BJ (cell line): ENCODE data around the gene TNS3. TPM values are rescaled to one million over a fixed set of nuclear protein-coding genes. Genes with fewer than 3 reads are reported as not detected.

Experiments used
- CTCF ChIA-PET: fragments of 350-600 bp; formaldehyde crosslinking; extraction: SDS; loops from one replicate; lab custom pipeline; 2021; ENCODE audit warnings: antibody characterized with exemption, inconsistent platforms; lab: Yijun Ruan, JAX
- POLR2A ChIA-PET: fragments of 300-600 bp; sonication (Branson Sonifier 250); formaldehyde crosslinking; extraction: SDS; loops from one replicate; lab custom pipeline; 2021; ENCODE audit warnings: antibody characterized with exemption; lab: Charles Lee
- DNase-seq: peaks from one replicate; pipeline ENCODE4 v3.0.0-alpha.2; 2011; ENCODE audit warnings: low read depth
- H3K27me3 ChIP-seq: 2 replicates; pipeline ENCODE4 v1.6.0; 2011; ENCODE audit warnings: low read length; ENCODE audit not compliant: control insufficient read depth, insufficient read depth
- H3K36me3 ChIP-seq: 2 replicates; pipeline ENCODE4 v1.5.1; 2011; ENCODE audit warnings: low read length; ENCODE audit not compliant: control insufficient read depth, insufficient read depth
- H3K4me3 ChIP-seq: 2 replicates; pipeline ENCODE4 v1.5.1; 2011; ENCODE audit warnings: low read depth, mild to moderate bottlenecking, control low read depth, low read length
- polyA plus RNA-seq: library from polyadenylated mRNA; depleted of rRNA; stranded (reverse); fragments of >200 nt; gene quantifications from 2 replicates; pipeline ENCODE4 v1.2.3, GENCODE V29; 2011
- TF ChIP-seq, protein P1 (sequence below): IDR thresholded peaks from 2 replicates; pipeline ENCODE4 v1.5.1; 2011; ENCODE audit warnings: low read depth, mild to moderate bottlenecking, control low read depth, inconsistent platforms, low read length, moderate library complexity; ENCODE audit not compliant: insufficient read depth

TNS3 gene
- polyA plus RNA-seq, 1 experiment, result 126 TPM

DNA sequence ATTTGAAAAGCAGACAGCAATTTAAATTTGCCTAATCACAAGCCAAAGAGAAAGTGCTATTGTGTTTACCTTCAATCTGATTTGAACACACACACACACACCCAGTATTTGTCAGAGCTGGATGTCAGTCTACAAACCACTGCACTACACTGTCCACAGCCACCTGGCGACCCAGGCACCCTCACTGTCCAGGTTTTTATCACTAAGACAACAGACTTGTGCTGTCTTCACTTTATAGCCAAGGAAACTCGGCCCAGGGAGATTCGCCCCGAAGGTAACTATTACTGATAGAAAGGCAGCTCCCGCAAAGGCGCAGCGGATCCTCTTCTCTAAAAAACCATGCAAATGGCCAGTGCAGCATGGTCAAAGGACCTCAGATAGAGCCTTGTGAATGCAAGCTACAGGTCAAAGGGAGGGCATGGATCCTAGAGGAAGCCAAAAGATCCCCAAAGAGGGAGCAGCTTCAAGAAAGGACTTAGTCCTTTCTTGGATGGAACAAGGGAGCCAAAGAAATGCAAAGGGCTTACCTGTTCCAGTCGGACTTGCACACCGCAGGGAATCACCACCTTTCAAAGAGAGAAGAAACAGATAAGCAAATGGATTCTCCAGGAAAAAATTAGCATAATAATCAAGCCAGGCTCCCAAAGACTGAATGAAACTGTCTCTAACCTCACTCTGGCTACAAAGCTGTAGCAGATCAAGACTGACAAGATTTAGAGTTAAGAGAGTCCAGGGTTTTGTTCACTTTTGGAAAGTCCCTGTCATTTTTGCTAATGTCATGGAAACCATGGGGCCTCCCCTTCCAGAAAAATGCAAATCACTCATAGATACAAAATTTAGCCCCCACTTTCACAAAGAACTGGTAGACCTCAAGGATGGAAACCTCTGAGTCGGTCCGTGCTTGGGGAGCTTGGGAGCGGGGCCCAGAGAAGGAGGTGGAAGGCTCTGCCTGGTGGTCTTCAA, 101.1 kb downstream of the TNS3 start:
- DNase-seq, result no peak
- no peak overlapping the region for H3K4me3 ChIP-seq
- no peaks in the 10 kb centered on the region for H3K27me3 ChIP-seq
- TF ChIP-seq, protein P1, sequence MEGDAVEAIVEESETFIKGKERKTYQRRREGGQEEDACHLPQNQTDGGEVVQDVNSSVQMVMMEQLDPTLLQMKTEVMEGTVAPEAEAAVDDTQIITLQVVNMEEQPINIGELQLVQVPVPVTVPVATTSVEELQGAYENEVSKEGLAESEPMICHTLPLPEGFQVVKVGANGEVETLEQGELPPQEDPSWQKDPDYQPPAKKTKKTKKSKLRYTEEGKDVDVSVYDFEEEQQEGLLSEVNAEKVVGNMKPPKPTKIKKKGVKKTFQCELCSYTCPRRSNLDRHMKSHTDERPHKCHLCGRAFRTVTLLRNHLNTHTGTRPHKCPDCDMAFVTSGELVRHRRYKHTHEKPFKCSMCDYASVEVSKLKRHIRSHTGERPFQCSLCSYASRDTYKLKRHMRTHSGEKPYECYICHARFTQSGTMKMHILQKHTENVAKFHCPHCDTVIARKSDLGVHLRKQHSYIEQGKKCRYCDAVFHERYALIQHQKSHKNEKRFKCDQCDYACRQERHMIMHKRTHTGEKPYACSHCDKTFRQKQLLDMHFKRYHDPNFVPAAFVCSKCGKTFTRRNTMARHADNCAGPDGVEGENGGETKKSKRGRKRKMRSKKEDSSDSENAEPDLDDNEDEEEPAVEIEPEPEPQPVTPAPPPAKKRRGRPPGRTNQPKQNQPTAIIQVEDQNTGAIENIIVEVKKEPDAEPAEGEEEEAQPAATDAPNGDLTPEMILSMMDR, result no peak
- POLR2A ChIA-PET, result no interaction called here
- H3K36me3 ChIP-seq, result peaks cover 24% of the 10 kb centered on the region
- CTCF ChIA-PET, result interaction anchor here (0.8 to 1.1 kb wide), 3 partner anchors 10 to 301 kb away, joined by 3 read pairs; no protein-coding TSS in a partner anchor

DNA sequence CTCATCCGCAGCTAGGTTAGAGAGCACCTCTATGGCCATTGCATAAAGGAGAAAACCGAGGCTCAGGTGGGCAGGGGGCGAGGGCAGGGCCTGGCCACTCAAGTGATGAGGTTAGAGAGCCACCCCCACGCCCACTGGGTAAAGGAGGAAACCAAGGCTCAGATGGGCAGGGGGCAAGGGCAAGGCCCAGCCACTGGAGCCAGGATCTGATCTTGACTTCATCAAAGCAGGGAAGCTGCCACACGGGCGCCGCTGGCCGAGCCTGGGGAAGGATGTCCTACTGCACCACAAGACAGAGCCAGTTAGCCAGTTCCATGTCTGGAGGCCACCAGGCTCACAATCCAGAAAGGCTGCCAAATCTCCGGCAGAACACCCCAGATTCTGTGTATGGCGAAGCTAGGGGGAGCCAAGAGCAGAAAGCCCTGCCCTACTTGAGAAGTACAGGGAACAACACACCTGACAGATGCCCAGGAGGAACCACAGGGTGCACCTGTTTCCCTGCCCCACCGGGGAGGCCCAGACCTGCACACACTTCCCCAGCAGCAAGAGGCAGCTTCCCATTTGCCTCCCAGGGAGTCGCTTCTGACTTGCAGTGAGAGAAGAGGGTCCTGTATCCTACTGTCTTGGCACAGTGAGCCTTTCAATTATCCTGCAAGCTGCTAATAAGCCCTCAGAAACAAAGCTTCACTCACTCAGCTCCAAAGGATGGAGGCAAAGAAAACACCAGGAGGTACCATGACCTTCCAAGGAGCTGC, 101.9 kb downstream of the TNS3 start:
- CTCF ChIA-PET, result interaction anchor here (0.8 to 1.1 kb wide), 3 partner anchors 9 to 302 kb away, joined by 3 read pairs; no protein-coding TSS in a partner anchor
- POLR2A ChIA-PET, result no interaction called here

DNA sequence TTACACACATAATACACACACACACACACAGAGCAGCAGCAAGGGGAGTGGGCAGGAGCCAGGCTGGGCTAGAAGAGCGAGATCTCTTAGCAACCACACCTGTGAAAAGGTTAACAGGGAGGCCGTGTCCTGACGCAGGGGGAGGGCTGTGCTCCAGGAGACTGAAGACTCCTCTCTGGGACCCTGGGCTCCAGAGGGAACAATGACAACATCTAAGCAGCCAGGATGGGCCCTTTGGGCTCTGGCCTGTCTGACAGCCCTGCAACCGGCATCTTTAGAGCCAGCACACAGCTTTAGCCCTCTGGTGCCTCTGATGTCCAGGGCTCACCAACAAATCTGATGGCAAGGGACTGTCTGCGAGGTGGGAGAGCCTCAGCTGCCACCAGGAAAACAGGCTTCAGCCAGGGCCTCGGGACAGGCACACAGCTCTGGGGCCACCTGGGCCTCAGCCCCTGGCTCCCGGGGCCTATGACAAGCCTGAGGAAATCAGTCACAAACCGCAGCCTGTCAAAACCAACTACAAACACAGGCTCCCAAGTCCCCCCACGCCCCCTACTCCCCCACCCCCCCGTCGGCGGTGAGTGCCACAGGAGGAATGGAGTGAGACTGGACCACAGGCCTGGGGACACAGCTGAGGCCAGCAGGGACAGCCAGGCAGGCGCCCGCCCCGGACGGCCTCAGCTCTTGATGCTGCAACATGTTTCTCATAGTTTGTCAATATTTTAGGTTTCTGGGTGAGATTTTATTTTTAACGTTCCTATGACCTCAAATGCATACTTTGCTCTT, 102.8 kb downstream of the TNS3 start:
- Histone ChIP-seq H3K4me3 (no peak overlapping the region), H3K27me3 (no peaks in the 10 kb centered on the region), H3K36me3 (peaks cover 15% of the 10 kb centered on the region)
- CTCF ChIA-PET, result no interaction called here
- no peak for DNase-seq
- TF ChIP-seq, protein P1, result no peak
- POLR2A ChIA-PET, result no interaction called here

More for the DNA sequence above, 101.9 kb downstream of the TNS3 start:
- H3K27me3 ChIP-seq, result no peaks in the 10 kb centered on the region
- H3K4me3 ChIP-seq, result no peak overlapping the region
- peaks cover 21% of the 10 kb centered on the region for H3K36me3 ChIP-seq
- DNase-seq, result no peak
- TF ChIP-seq, protein P1, result no peak

DNA sequence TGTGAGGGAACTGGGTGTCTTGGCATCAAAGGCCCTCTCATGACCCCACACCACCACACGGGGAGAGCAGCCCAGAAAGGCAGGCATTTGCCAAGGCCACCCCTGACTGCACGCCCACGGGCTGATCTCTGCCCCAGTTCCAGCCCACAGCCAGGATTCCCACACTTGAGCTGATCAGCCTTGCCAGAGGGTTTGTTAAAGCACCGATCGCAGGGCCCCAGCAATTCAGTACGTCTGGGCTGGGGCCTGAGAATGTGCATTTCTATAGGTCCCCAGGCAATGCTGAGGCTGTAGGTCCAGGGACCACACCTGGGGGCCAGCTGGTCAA, 103.9 kb downstream of the TNS3 start:
- ChIA-PET CTCF (no interaction called here), POLR2A (no interaction called here)
- TF ChIP-seq, protein P1, result no peak
- Histone ChIP-seq H3K36me3 (peaks cover 19% of the 10 kb centered on the region), H3K27me3 (no peaks in the 10 kb centered on the region), H3K4me3 (no peak overlapping the region)
- no peak for DNase-seq
